ENCODE results near the gene ZNF236.

The ZNF236 gene

GRCh38 chr18:76970770-76971559, 148.6 kb downstream of the ZNF236 start:
- Histone ChIP-seq H3K9ac (ENCODE audit: low read depth, low read length) (no peak overlapping the region), H3K9me3 (replicated peaks; ENCODE audit: low read length) (no peaks in the 10 kb centered on the region), H3K36me3 (ENCODE audit: insufficient read depth, low read length) (peaks cover 24% of the 10 kb centered on the region), H3K4me3 (ENCODE audit: low read length) (no peak overlapping the region), H3K4me2 (ENCODE audit: low read length) (peak overlapping the region; percentile 36), H3K27me3 (ENCODE audit: control insufficient read depth, insufficient read depth, low read length) (no peaks in the 10 kb centered on the region), H3K4me1 (ENCODE audit: control insufficient read depth, insufficient read depth, low read length) (peaks cover 8% of the 10 kb centered on the region)

- H3K4me1 ChIP-seq (ENCODE audit: control insufficient read depth, insufficient read depth, low read length), result peaks cover 8% of the 10 kb centered on the region
- H3K4me3 ChIP-seq (ENCODE audit: low read length), result no peak overlapping the region
- peaks cover 19% of the 10 kb centered on the region for H3K36me3 ChIP-seq (ENCODE audit: insufficient read depth, low read length)
- H3K9me3 ChIP-seq (replicated peaks; ENCODE audit: low read length), result no peaks in the 10 kb centered on the region
- no peak overlapping the region for H3K9ac ChIP-seq (ENCODE audit: low read depth, low read length)
- H3K4me2 ChIP-seq (ENCODE audit: low read length), result no peak overlapping the region
- H3K27me3 ChIP-seq (ENCODE audit: control insufficient read depth, insufficient read depth, low read length), result no peaks in the 10 kb centered on the region
Measured at GRCh38 chr18:76972241-76972640, 149.9 kb downstream of the ZNF236 start.

- H3K4me2 ChIP-seq (ENCODE audit: low read length), result no peak overlapping the region
- no peaks in the 10 kb centered on the region for H3K9me3 ChIP-seq (replicated peaks; ENCODE audit: low read length)
- H3K9ac ChIP-seq (ENCODE audit: low read depth, low read length), result no peak overlapping the region
- H3K4me3 ChIP-seq (ENCODE audit: low read length), result no peak overlapping the region
- peaks cover 19% of the 10 kb centered on the region for H3K36me3 ChIP-seq (ENCODE audit: insufficient read depth, low read length)
- H3K4me1 ChIP-seq (ENCODE audit: control insufficient read depth, insufficient read depth, low read length), result peaks cover 8% of the 10 kb centered on the region
- no peaks in the 10 kb centered on the region for H3K27me3 ChIP-seq (ENCODE audit: control insufficient read depth, insufficient read depth, low read length)
Measured at GRCh38 chr18:76972846-76973519, 150.6 kb downstream of the ZNF236 start.

- no peak overlapping the region for H3K4me2 ChIP-seq (ENCODE audit: low read length)
- H3K4me3 ChIP-seq (ENCODE audit: low read length), result no peak overlapping the region
- H3K9me3 ChIP-seq (replicated peaks; ENCODE audit: low read length), result no peaks in the 10 kb centered on the region
- peaks cover 8% of the 10 kb centered on the region for H3K4me1 ChIP-seq (ENCODE audit: control insufficient read depth, insufficient read depth, low read length)
- peaks cover 19% of the 10 kb centered on the region for H3K36me3 ChIP-seq (ENCODE audit: insufficient read depth, low read length)
- no peak overlapping the region for H3K9ac ChIP-seq (ENCODE audit: low read depth, low read length)
- H3K27me3 ChIP-seq (ENCODE audit: control insufficient read depth, insufficient read depth, low read length), result no peaks in the 10 kb centered on the region
Measured at GRCh38 chr18:76973520-76974266, 151.3 kb downstream of the ZNF236 start.

- Histone ChIP-seq H3K9ac (ENCODE audit: low read depth, low read length) (no peak overlapping the region), H3K27me3 (ENCODE audit: control insufficient read depth, insufficient read depth, low read length) (no peaks in the 10 kb centered on the region), H3K4me3 (ENCODE audit: low read length) (no peak overlapping the region), H3K4me2 (ENCODE audit: low read length) (no peak overlapping the region), H3K36me3 (ENCODE audit: insufficient read depth, low read length) (peaks cover 19% of the 10 kb centered on the region), H3K9me3 (replicated peaks; ENCODE audit: low read length) (no peaks in the 10 kb centered on the region), H3K4me1 (ENCODE audit: control insufficient read depth, insufficient read depth, low read length) (peaks cover 8% of the 10 kb centered on the region)
Measured at GRCh38 chr18:76974386-76974785, 152.0 kb downstream of the ZNF236 start.

- Histone ChIP-seq H3K27me3 (ENCODE audit: control insufficient read depth, insufficient read depth, low read length) (no peaks in the 10 kb centered on the region), H3K36me3 (ENCODE audit: insufficient read depth, low read length) (peaks cover 18% of the 10 kb centered on the region), H3K9ac (ENCODE audit: low read depth, low read length) (no peak overlapping the region), H3K4me3 (ENCODE audit: low read length) (no peak overlapping the region), H3K4me1 (ENCODE audit: control insufficient read depth, insufficient read depth, low read length) (peaks cover 8% of the 10 kb centered on the region), H3K9me3 (replicated peaks; ENCODE audit: low read length) (no peaks in the 10 kb centered on the region), H3K4me2 (ENCODE audit: low read length) (no peak overlapping the region)
Measured at GRCh38 chr18:76975577-76976110, 153.3 kb downstream of the ZNF236 start.

GRCh38 chr18:76977108-76977621, 154.8 kb downstream of the ZNF236 start:
- Histone ChIP-seq H3K4me3 (ENCODE audit: low read length) (no peak overlapping the region), H3K36me3 (ENCODE audit: insufficient read depth, low read length) (peaks cover 14% of the 10 kb centered on the region), H3K4me1 (ENCODE audit: control insufficient read depth, insufficient read depth, low read length) (peaks cover 8% of the 10 kb centered on the region), H3K4me2 (ENCODE audit: low read length) (no peak overlapping the region), H3K9ac (ENCODE audit: low read depth, low read length) (no peak overlapping the region), H3K9me3 (replicated peaks; ENCODE audit: low read length) (no peaks in the 10 kb centered on the region), H3K27me3 (ENCODE audit: control insufficient read depth, insufficient read depth, low read length) (no peaks in the 10 kb centered on the region)

- Histone ChIP-seq H3K4me1 (ENCODE audit: control insufficient read depth, insufficient read depth, low read length) (peaks cover 3% of the 10 kb centered on the region), H3K4me2 (ENCODE audit: low read length) (no peak overlapping the region), H3K4me3 (ENCODE audit: low read length) (no peak overlapping the region), H3K9ac (ENCODE audit: low read depth, low read length) (no peak overlapping the region), H3K9me3 (replicated peaks; ENCODE audit: low read length) (no peaks in the 10 kb centered on the region), H3K36me3 (ENCODE audit: insufficient read depth, low read length) (peaks cover 14% of the 10 kb centered on the region), H3K27me3 (ENCODE audit: control insufficient read depth, insufficient read depth, low read length) (no peaks in the 10 kb centered on the region)
Measured at GRCh38 chr18:76977684-76978232, 155.4 kb downstream of the ZNF236 start.

GRCh38 chr18:76978616-76979015, 156.3 kb downstream of the ZNF236 start:
- H3K4me3 ChIP-seq (ENCODE audit: low read length), result no peak overlapping the region
- no peak overlapping the region for H3K4me2 ChIP-seq (ENCODE audit: low read length)
- peaks cover 12% of the 10 kb centered on the region for H3K36me3 ChIP-seq (ENCODE audit: insufficient read depth, low read length)
- H3K27me3 ChIP-seq (ENCODE audit: control insufficient read depth, insufficient read depth, low read length), result no peaks in the 10 kb centered on the region
- no peak overlapping the region for H3K9ac ChIP-seq (ENCODE audit: low read depth, low read length)
- no peaks in the 10 kb centered on the region for H3K9me3 ChIP-seq (replicated peaks; ENCODE audit: low read length)
- no peaks in the 10 kb centered on the region for H3K4me1 ChIP-seq (ENCODE audit: control insufficient read depth, insufficient read depth, low read length)

GRCh38 chr18:76979111-76979751, 156.9 kb downstream of the ZNF236 start:
- Histone ChIP-seq H3K4me3 (ENCODE audit: low read length) (no peak overlapping the region), H3K4me2 (ENCODE audit: low read length) (no peak overlapping the region), H3K9me3 (replicated peaks; ENCODE audit: low read length) (no peaks in the 10 kb centered on the region), H3K9ac (ENCODE audit: low read depth, low read length) (no peak overlapping the region), H3K36me3 (ENCODE audit: insufficient read depth, low read length) (peaks cover 6% of the 10 kb centered on the region), H3K4me1 (ENCODE audit: control insufficient read depth, insufficient read depth, low read length) (no peaks in the 10 kb centered on the region), H3K27me3 (ENCODE audit: control insufficient read depth, insufficient read depth, low read length) (no peaks in the 10 kb centered on the region)
